H1 (cell line): ENCODE data around the gene CBLB.

Experiments
- ASH2L ChIP-seq: fragments of 200-600, 300-600 bp; sonication (generic); IDR thresholded peaks from one replicate; pipeline ENCODE4 v1.7.1; 2017; ENCODE audit warnings: low read length
- CHD1 ChIP-seq: IDR thresholded peaks from 2 replicates; pipeline ENCODE4 v1.6.1; 2012; ENCODE audit warnings: low read depth, low read length, improper control_type of control experiment
- CREB1 ChIP-seq: IDR thresholded peaks from 2 replicates; pipeline ENCODE4 v1.6.1; 2012; ENCODE audit warnings: inconsistent platforms
- CTCF ChIP-seq, 3 experiments: IDR thresholded peaks; 1 replicate in 2 of 3; 2 replicates in 1 of 3; pipeline versions ENCODE4 v1.5.1 to v1.6.1; 2011; ENCODE audit warnings: low read length in 3 of 3, mild to moderate bottlenecking in 3 of 3, inconsistent platforms in 2 of 3, low read depth in 1 of 3, moderate library complexity in 1 of 3; ENCODE audit not compliant: insufficient read depth in 1 of 3; ENCODE audit errors: control extremely low read depth in 1 of 3
- EZH2 ChIP-seq: fragments of 200-600 bp; sonication (generic); IDR thresholded peaks from 2 replicates; pipeline ENCODE4 v1.7.1; 2012; ENCODE audit warnings: low read depth, mild to moderate bottlenecking, moderate library complexity, low read length, inconsistent platforms; ENCODE audit not compliant: severe bottlenecking
- GABPA ChIP-seq: IDR thresholded peaks from 2 replicates; pipeline ENCODE4 v1.6.1; 2011; ENCODE audit warnings: mild to moderate bottlenecking, low read length, moderate library complexity, borderline replicate concordance; ENCODE audit not compliant: insufficient read depth
- HDAC2 ChIP-seq, 2 experiments: fragments of 300-600 bp in 1 of 2; sonication (generic) in 1 of 2; IDR thresholded peaks; 2 replicates each; pipeline ENCODE4 v1.6.1; 2011 to 2012; ENCODE audit warnings: low read depth in 2 of 2, low read length in 2 of 2, mild to moderate bottlenecking in 2 of 2, moderate library complexity in 2 of 2, borderline replicate concordance in 1 of 2, inconsistent platforms in 1 of 2
- POLR2A ChIP-seq, 2 experiments: IDR thresholded peaks; 1 replicate in 1 of 2; 2 replicates in 1 of 2; pipeline ENCODE4 v1.6.1; 2011; ENCODE audit warnings: low read depth in 2 of 2, low read length in 2 of 2, mild to moderate bottlenecking in 2 of 2; ENCODE audit errors: control extremely low read depth in 1 of 2
- POLR2AphosphoS5 ChIP-seq: IDR thresholded peaks from 2 replicates; pipeline ENCODE4 v1.6.1; 2011; ENCODE audit warnings: low read depth, low read length
- TF ChIP-seq, protein P1 (sequence below): IDR thresholded peaks from 2 replicates; pipeline ENCODE4 v1.6.1; 2012; ENCODE audit warnings: inconsistent platforms

- TF ChIP-seq CREB1 (no peak), HDAC2 (IDR thresholded peaks at IDR 0.05; ENCODE audit: borderline replicate concordance in 1 of 2, low read depth in 2 of 2, low read length in 2 of 2) (no peak), GABPA (no peak), POLR2A (IDR thresholded peaks at IDR 0.05; ENCODE audit: control extremely low read depth in 1 of 2, low read depth in 2 of 2, low read length in 2 of 2) (no peak), EZH2 (no peak), CTCF (IDR thresholded peaks at IDR 0.05; ENCODE audit: control extremely low read depth in 1 of 3, insufficient read depth in 1 of 3, low read depth in 1 of 3, low read length in 3 of 3) (no peak), ASH2L (no peak), CHD1 (no peak), POLR2AphosphoS5 (no peak)
- TF ChIP-seq, protein P1, sequence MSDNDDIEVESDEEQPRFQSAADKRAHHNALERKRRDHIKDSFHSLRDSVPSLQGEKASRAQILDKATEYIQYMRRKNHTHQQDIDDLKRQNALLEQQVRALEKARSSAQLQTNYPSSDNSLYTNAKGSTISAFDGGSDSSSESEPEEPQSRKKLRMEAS: no peak
These were observed 192.1 kb downstream of the CBLB start for GRCh38 chr3:105676621-105677300.
